Ureter (tissue), 1 donor: ENCODE results near the gene MAPKBP1. TPM values are rescaled to one million over a fixed set of nuclear protein-coding genes. Genes with fewer than 3 reads are reported as not detected.
"Not testable (repeated sequence)": the region's sequence is repeated elsewhere in the genome, so short reads cannot be mapped to it uniquely, and the experiment has no call there.

Experiments used
- DNase-seq: peaks from one replicate; pipeline ENCODE4 v3.0.0-alpha.2; 2020; ENCODE audit warnings: low spot score
- total RNA-seq: library from RNA; stranded (reverse); gene quantifications from one replicate; pipeline ENCODE4 v1.2.4, GENCODE V29; 2023
- donor health status: DM: yes; HTN: yes; CAD: no.

Gene MAPKBP1, protein sequence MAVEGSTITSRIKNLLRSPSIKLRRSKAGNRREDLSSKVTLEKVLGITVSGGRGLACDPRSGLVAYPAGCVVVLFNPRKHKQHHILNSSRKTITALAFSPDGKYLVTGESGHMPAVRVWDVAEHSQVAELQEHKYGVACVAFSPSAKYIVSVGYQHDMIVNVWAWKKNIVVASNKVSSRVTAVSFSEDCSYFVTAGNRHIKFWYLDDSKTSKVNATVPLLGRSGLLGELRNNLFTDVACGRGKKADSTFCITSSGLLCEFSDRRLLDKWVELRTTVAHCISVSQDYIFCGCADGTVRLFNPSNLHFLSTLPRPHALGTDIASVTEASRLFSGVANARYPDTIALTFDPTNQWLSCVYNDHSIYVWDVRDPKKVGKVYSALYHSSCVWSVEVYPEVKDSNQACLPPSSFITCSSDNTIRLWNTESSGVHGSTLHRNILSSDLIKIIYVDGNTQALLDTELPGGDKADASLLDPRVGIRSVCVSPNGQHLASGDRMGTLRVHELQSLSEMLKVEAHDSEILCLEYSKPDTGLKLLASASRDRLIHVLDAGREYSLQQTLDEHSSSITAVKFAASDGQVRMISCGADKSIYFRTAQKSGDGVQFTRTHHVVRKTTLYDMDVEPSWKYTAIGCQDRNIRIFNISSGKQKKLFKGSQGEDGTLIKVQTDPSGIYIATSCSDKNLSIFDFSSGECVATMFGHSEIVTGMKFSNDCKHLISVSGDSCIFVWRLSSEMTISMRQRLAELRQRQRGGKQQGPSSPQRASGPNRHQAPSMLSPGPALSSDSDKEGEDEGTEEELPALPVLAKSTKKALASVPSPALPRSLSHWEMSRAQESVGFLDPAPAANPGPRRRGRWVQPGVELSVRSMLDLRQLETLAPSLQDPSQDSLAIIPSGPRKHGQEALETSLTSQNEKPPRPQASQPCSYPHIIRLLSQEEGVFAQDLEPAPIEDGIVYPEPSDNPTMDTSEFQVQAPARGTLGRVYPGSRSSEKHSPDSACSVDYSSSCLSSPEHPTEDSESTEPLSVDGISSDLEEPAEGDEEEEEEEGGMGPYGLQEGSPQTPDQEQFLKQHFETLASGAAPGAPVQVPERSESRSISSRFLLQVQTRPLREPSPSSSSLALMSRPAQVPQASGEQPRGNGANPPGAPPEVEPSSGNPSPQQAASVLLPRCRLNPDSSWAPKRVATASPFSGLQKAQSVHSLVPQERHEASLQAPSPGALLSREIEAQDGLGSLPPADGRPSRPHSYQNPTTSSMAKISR (N-terminal part only)
- total RNA-seq = 39.6 TPM

DNA sequence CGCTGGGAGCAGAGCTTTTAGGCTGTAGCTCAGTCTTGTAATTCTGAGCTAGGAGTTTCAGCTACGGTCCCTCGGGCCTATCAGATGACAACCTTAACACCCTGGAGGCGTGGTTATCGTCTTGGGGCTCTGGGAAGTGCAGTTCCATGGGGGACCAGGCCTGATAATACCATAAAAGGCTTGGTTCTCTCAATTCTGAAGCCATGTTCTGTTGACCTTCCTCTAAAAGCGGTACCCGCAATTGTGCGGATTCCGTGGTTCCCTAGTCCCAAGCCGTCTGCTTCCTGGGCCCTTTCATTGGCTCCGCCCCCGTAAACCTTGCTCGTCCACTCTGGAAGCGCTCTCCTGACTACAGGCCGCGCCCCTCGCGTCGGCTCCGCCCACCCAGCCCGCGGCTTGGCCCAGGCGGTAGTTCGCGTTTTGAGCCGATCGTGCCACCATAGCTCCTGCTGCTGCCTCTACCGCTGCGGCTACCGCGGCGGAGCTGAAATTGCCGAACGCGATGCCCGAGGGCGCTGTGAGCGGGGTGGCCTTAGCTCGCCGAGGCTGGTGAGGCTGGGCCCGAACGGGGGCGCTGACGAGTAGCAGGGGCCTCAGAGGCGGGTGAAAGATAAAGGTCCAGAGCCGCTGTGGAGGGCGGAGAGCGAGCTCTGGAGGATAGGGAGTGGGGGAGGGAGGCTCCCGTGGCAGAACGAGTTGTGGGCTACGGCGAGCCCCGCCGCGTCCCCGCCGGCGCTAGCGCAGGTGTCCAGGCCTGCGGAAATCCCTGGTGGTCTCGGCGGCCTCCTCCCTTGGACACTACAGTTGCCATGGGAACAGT, at the start of gene MAPKBP1:
Gene MAPKBP1, plus strand, starts transcription at position 423 of the 820 bp plus-strand sequence. CDS start 792 bp downstream, outside the sequence.
- DNase-seq = peak; percentile 98

DNA sequence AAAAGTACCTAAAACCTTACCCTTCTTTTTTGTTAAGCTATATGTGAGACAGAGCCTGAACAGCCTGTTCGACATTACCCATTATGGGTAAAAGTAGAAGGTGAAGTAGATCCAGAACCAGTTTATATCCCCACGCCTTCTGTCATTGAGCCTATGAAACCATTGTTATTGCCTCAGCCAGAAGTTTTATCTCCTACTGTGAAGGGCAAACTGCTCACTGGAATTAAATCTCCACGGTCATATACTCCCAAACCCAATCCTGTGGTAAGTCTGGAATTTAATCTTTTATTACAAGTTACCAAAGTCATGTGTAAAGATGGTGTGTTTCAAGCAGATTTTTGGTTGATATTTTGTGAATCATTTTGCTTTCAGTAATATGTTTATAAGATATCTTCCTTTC, 47.1 kb upstream of the MAPKBP1 start:
- no peak for DNase-seq

DNA sequence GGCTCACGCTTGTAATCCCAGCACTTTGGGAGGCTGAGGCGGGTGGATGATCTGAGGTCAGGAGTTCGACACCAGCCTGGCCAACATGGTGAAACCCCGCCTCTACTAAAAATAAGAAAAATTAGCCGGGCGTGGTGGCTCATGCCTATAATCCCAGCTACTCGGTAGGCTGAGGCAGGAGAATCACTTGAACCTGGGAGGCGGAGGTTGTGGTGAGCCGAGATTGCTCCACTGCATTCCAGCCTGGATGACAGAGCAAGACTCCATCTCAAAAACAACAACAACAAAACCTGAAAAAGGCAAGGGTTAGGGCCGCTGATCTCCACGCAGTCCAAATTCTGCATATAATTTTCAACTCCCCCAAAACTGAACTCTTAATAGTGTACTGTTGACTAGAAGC, 46.2 kb upstream of the MAPKBP1 start:
- DNase-seq = not testable (repeated sequence)

DNA sequence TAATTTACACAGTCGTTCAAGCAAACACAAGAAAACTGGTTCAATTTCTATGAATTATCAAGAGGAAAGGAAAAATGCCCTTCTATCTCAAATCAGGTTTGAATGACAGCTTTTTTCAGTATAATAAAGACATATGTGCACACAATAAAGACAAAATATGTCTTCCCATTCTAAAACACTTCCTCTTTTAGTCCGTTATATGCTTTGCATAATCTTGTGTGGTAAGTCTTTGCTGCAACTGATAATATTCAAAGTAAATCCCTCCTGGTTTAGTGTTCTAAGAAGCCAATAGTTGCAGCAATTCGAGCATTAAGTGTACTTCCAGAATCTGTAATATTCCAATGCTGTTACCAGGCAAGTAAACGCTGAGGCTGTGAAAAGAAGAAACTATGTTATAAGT, 43.7 kb upstream of the MAPKBP1 start:
- no peak for DNase-seq

DNA sequence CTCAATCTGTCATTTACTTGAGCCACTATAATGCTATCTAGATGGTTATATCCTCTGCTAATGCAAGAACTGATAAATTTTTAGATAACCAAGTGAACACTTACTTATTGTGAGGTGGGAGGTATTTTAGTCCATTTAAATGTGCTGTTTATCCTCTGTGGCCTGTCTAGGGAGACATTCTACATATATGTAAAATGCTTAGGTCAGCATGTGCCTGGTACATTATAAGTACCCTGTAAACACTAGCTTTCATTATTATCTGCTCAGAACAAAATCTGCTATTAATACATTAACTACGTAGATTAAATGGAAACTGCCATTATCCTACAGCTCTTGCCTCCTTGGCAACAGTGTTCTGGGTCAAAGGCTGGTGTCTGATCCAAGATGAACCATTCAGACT, 41.8 kb upstream of the MAPKBP1 start:
- DNase-seq = no peak

DNA sequence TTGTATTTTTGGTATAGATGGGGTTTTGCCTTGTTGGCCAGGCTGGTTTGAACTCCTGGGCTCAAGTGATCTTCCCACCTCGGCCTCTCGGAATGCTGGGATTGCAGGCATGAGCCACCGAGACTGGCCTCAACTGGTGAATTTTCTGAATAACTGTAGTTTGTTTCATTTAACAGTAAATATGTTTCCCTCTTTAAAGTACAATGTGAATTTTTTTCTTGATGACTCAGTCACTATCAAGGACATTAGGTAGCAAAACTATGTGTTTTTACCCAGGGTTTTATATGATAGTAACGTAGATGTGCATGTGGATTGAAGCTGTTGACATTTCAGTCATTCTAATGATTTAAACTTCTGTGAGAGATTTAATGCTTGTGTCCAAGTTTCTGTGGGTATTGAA, 40.2 kb upstream of the MAPKBP1 start:
- DNase-seq = no peak

DNA sequence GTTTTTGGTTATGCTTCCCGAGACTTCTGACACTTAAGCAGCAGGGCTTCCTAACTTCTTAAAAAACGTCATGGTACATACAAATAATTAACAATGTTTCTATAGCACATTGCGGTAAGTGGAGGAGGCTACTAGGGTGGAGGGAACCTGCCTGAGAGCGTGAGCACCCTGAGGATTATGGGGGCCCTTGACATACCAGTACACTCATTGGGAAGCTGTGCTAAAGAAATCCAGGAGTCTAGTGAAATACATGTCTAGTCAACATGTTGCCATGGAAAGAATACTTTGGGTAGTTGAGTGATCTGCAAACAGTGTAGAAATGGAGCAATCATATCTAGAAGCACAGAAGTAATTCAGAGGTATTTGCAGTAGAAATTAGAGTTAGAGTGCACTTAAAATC, 39.2 kb upstream of the MAPKBP1 start:
- DNase-seq = no peak

DNA sequence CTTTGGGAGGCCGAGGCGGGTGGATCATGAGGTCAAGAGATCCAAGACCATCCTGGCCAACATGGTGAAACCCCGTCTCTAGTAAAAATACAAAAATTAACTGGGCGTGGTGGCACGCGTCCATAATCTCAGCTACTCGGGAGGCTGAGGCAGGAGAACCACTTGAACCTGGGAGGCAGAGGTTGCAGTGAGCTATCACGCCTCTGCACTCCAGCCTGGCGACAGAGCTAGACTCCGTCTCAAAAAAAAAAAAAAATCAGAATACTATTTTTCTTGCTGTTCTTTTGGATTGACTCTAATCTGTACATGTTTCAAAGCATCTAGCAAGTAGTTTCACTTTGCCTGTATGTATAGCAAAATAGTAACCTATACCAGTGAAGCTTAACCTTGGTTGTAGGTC, 38.8 kb upstream of the MAPKBP1 start:
- not testable (repeated sequence) for DNase-seq

DNA sequence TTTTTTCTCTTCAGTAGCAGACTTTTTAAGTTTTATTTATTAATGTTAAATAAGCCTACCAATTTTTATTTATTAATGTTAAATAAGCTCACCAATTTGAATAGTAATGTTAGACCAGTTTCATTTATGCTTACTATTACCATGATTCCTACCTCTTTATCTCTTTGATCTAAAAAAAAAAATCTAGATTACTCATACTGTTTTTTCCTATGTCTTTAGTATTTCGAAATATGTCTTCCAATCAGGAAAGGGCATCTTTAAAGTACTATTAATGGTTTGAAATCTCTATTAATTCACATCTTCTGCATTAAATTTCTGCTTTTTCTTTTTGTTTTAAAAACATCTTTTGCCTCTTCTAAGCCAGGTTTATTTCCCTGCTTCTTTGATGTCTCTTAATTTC, 27.5 kb upstream of the MAPKBP1 start:
- DNase-seq = no peak

DNA sequence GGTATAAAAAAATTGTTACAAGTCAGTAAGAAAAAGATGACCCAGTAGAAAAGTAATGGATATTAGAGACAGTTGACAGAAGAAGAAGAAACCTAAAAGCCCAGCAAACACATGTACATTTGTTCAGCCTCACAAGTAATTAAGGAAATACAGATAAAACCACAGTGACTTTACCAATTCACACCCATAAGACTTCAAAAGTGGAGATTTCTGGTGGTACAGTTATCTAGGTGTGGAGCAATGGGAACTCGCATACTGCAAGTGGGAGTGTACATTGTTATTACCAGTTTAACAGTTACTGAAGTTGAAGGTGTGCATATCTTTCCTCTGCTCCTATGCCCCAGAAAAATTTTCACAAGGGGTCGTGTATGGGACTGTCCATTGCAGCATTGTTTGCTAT, 18.1 kb upstream of the MAPKBP1 start:
- DNase-seq = no peak

DNA sequence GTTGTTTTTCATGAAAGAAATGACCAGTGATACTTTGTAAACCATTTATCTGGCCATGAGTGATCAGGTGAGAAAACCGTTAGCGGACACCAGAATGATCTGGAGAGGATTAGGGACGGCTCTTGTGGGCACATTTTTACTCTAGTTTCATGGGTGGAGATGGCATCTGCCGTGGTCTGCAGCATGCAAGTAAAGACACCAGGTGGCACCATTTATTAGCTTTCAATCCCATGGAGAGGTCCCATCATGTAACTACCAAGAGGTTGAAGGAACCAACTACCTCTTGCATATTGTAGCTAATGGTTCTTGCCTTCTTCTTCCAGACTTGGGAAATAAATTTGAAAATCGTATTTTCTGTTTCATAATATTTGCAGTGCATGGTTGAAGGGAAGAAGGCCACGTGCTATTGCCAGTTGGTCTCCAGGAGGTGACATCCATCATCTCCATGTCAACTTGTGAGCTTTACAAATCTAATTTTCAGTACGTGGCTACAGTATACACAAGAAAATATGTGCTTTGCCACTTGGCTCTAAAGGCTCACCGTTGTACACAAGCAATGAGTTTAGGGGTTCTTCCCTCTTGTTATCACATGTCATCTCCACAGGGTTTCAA, 1.5 kb upstream of the MAPKBP1 start:
- DNase-seq = peak; percentile 53

DNA sequence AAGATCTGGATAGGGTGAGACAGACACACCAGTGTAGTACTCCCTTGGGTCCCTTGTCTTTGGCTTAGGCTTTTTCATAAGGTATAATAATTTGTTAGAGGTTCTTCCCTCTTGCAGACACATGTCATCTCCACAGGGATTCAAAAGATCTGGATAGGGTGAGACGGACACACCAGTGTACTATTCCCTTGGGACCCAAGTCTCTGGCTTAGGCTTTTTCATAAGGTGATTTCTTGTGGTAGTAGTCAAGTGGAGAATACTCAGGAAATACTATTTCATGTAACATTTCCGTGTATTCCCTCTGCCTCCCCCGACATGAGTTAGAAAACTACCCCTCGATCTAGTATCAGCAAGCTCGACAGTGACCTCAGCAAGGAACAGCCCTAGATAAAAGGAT, 954 bp upstream of the MAPKBP1 start:
- no peak for DNase-seq

DNA sequence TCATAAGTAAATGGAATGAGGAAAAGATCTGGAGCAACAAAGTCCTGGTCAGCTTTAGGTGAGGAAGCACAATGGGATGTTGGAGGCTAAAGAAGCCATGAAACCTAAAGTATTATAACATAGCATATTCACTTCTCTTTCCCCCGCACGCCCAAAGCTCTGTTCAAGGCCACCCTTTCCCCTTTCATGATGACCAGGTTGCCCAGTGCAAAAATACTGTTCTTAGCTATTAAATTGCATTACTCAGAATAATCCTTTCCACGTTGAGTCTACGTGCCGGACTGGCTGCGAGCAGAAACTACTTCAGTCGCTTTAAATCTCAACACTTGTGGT, 589 bp upstream of the MAPKBP1 start:
- DNase-seq = no peak

DNA sequence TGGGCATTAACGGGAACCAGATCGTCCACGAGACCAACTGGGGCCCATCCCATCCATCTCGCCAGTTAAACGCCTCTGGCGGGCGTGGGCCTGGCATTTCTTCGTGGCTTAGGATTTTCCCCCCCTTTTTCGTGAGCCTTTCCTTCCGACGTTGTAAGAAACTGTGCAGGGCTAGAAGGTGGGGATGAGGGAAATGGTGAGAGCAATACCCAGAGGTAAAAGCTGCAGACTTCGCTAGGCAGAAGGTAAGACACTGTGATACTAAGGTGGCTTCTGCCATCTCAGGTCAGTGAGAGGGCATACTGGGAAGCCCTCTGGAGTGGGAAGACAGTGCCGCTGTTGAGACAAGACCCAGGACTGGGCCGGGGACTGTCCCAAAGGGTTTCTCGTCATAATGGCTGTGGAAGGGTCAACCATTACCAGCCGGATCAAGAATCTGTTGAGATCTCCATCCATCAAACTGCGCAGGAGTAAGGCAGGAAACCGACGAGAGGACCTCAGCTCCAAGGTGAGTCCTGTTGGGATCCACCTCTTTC, 666 bp downstream of the MAPKBP1 start:
- DNase-seq = no peak

DNA sequence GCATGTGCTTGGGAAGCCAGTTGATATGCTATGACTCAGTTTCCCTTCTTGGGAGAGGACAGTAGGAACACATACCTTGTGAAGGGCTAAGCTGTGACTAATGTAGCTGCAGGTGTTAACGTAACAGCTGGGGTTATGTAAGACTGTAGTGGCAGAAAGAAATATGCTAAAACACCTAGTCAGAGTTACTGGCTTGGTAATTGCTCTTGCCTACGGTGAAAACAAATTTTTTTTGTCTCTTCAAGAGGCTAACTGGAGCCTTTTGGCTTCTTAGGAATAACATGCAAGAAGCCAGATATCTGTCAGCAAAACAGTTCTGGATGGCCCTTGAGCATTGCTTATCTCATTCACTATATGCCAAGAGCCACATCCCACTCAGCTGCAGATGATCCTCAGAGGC, 1.4 kb downstream of the MAPKBP1 start:
- no peak for DNase-seq

DNA sequence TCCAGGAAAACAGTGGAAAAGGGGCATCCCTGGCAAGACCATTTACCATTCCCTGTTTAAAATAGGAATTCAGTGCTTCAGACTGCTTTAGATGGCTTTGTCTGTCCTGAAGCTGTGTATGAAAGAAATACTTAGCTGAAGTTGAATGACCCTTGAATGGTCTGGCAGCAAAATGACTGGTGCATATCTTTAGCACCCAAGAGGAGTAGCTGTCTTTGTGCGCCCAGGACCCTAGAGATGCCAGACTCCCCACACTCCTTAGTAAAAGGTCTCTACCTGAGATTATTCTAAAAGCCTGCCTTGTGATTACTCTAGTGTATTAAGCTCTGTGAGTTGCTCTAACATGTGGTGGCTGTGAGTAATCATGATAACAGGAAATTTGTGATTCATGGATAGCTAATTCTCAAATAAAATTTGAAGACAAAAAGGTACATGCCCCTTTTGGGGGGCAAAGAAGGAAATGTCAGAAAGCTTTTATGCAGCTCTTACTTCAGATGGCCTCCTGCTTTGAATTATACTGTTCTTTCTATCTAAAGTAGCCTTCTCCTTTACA, 3.2 kb downstream of the MAPKBP1 start:
- DNase-seq = no peak

DNA sequence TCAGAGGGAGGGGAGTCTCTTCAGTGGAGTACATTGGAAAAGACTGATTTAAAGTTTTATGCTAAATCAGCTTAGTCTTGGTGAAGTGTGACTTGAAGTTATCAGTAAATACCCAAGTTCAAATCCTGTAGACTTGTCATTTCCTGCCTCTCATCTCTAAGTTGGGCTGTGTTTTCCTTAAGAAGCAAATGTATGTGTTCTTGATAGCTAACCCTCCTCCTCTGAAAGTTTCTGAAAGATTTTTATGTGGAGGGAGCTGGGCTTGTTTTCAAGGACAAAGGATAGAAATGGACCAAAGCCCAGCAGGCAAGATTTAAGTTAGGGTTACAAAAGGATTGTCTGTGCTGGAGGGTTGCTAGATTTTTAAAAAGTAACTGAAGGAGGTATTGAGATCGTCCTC, 4.2 kb downstream of the MAPKBP1 start:
- no peak for DNase-seq

DNA sequence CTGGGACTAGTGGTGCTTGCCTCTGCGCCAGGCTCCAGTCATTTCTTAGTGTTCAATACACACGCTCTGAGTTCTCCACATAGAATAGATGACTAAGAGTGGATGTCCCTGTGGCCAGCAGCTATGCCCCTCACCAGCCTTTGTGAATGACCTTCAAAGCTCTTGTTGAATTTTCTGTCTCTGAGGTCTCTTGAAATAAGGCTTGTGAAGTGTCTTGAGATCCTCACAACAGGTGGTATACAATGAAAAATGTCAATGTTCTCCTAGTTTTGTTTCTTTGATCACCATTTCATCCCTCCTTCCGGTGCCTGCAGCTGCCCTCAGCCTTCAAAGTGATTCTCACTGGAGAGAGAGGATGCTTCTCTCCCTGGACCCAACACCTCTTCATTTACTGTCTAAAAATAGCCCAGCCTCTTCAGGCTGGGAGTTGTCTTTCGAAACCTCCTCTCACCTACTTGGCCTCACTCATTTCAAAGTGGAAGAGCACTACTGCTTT, 5.4 kb downstream of the MAPKBP1 start:
- no peak for DNase-seq

DNA sequence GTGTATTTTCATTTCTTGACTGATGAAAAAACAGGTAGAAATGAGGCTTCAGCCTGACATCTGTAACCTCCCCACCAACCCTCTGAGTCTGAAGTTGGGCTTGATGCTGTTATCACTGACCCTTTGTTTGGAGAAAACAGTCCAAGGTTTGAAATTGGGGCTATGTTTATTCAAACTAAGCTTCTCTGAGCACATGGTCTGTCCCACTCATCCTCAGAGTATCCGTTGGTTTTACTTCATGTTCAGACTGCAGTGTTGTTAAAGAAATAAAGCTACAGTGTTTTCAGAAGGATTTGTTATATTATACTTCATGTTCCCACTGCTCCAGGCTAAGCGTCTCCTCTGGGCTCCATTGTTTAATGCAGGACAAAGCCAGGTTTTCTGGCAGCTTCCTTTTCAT, 6.0 kb downstream of the MAPKBP1 start:
- no peak for DNase-seq

DNA sequence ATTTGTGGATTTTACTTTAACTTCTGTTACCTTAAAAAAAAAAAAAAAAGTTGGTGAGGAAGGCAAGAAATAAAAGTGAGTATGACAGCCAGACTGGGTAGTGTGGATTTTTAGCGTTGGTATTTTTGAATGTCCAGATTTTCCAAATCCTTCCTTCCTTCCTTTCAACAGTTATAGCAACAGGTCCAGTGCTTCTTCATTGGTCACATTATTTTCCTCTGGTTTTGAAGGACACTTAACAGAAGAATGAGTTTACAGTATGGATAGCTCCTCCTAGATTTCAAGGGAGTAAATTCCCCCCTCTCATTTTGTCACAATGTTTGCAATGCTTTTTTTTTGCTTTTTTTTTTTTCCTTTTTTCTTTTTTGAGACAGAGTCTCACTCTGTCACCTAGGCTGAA, 6.4 kb downstream of the MAPKBP1 start:
- no peak for DNase-seq
